ENCODE measurements around the gene MYZAP.

MYZAP gene

GRCh38 chr15:57706405-57707209, 114.9 kb downstream of the MYZAP start, which contains the start of gene POLR2M:
TSS of gene POLR2M (plus strand) at chr15:57706714. CDS start at chr15:57706843, 129 bp downstream.
- peak; percentile 93 for DNase-seq

GRCh38 chr15:57708047-57708446, 116.3 kb downstream of the MYZAP start:
- DNase-seq, result no peak

- DNase-seq, result no peak
Measured at GRCh38 chr15:57718309-57718708, 126.6 kb downstream of the MYZAP start.

- DNase-seq, result no peak
Measured at GRCh38 chr15:57720867-57721266, 129.2 kb downstream of the MYZAP start.

- DNase-seq, result no peak
Measured at GRCh38 chr15:57726411-57726810, 134.7 kb downstream of the MYZAP start.

- no peak for DNase-seq
Measured at GRCh38 chr15:57727031-57727430, 135.3 kb downstream of the MYZAP start.

GRCh38 chr15:57728436-57728835, 136.7 kb downstream of the MYZAP start:
- no peak for DNase-seq

GRCh38 chr15:57730876-57731275, 139.2 kb downstream of the MYZAP start:
- DNase-seq, result no peak

GRCh38 chr15:57731530-57732103, 139.9 kb downstream of the MYZAP start:
- DNase-seq, result no peak

GRCh38 chr15:57732526-57733331, 141.0 kb downstream of the MYZAP start:
- DNase-seq, result peak; percentile 31

- no peak for DNase-seq
Measured at GRCh38 chr15:57734860-57735259, 143.2 kb downstream of the MYZAP start.

All from NCI-H1694 (cell line).